Measurements from ENCODE around the gene OCA2.

DNA sequence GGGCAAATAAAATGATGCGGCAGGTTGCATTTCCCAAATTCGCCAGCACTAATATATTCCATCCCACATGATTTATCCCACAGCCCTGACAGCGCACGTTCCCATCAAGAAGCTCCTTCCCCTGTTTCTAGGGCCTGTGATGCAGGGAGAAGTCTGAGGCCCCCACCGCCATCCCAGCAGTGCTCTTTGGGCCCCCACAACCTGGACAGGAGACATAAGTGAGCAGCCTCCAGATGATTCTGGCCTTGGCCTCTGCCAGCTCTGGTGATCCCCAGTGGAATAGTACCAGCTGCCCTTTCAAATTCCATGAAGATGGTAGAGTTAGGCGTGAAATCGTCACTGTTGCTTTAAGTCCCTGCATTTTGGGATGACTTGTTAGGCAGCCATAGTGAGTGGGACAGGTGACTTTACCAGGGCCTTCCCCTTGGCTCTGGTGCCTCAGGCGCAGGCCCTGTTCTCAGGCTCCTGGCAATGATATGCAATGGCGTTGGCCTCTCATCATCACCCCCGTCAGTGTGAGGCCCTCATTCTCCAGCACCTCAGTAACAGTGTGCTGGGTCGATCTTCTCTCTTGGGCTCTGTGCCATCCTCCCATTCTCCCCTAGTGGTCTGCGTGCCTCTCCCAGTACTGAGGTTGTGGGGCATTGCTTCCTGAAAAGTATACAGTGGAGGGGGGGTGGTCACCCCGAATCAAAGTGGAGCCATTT, 263.7 kb downstream of the OCA2 start:
- TF ChIP-seq, protein P1, sequence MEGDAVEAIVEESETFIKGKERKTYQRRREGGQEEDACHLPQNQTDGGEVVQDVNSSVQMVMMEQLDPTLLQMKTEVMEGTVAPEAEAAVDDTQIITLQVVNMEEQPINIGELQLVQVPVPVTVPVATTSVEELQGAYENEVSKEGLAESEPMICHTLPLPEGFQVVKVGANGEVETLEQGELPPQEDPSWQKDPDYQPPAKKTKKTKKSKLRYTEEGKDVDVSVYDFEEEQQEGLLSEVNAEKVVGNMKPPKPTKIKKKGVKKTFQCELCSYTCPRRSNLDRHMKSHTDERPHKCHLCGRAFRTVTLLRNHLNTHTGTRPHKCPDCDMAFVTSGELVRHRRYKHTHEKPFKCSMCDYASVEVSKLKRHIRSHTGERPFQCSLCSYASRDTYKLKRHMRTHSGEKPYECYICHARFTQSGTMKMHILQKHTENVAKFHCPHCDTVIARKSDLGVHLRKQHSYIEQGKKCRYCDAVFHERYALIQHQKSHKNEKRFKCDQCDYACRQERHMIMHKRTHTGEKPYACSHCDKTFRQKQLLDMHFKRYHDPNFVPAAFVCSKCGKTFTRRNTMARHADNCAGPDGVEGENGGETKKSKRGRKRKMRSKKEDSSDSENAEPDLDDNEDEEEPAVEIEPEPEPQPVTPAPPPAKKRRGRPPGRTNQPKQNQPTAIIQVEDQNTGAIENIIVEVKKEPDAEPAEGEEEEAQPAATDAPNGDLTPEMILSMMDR (IDR thresholded peaks at IDR 0.05), result no peak
- TF ChIP-seq POLR2AphosphoS5 (IDR thresholded peaks at IDR 0.05), result no peak
